K562 (cell line): ENCODE measurements around the gene GRK4. TPM values are rescaled to one million over a fixed set of nuclear protein-coding genes. Genes with fewer than 3 reads are reported as not detected.

Experiments used
- BRD4 ChIP-seq: fragments of 200-600 bp; sonication (generic); IDR thresholded peaks from 2 replicates; pipeline ENCODE4 v1.6.1; 2017; ENCODE audit warnings: inconsistent platforms
- CHD1 ChIP-seq: fragments of 200-600 bp; sonication (generic); IDR thresholded peaks from one replicate; pipeline ENCODE4 v1.6.1; 2012; ENCODE audit warnings: mild to moderate bottlenecking, moderate library complexity, low read length, inconsistent platforms
- E2F6 ChIP-seq, 2 experiments: IDR thresholded peaks; 2 replicates each; pipeline ENCODE4 v1.6.1; 2011; ENCODE audit warnings: borderline replicate concordance in 1 of 2, control low read depth in 1 of 2, low read depth in 1 of 2, low read length in 1 of 2, mild to moderate bottlenecking in 1 of 2, mixed read lengths in 1 of 2, moderate library complexity in 1 of 2; ENCODE audit not compliant: insufficient read depth in 1 of 2, insufficient read length in 1 of 2, poor library complexity in 1 of 2, severe bottlenecking in 1 of 2; ENCODE audit errors: extremely low read depth in 1 of 2
- KAT7 ChIP-seq: sonication (generic); formaldehyde crosslinking; IDR thresholded peaks from 2 replicates; pipeline ENCODE4 v1.8.0; 2022; ENCODE audit warnings: missing genetic modification reagents, mild to moderate bottlenecking, borderline replicate concordance
- MAX ChIP-seq: sonication (generic); formaldehyde crosslinking; IDR thresholded peaks from 2 replicates; pipeline ENCODE4 v1.9.0; 2022; ENCODE audit warnings: mild to moderate bottlenecking, missing genetic modification reagents
- MTA3 ChIP-seq: fragments of 450-650 bp; formaldehyde crosslinking; IDR thresholded peaks from 2 replicates; pipeline ENCODE4 v1.6.1; 2017; ENCODE audit warnings: mild to moderate bottlenecking, borderline replicate concordance
- NEUROD1 ChIP-seq: fragments of 150-350 bp; IDR thresholded peaks from 2 replicates; pipeline ENCODE4 v1.6.1; 2014; ENCODE audit warnings: borderline replicate concordance, low read length, low read depth; ENCODE audit not compliant: partially characterized antibody
- NRF1 ChIP-seq, 2 experiments: fragments of 450-650 bp; IDR thresholded peaks in 1 of 2; conservative IDR thresholded peaks in 1 of 2; 2 replicates each; pipeline ENCODE4 v1.6.1; 2014; ENCODE audit warnings: mild to moderate bottlenecking in 2 of 2
- PTBP1 ChIP-seq: fragments of 200-400 bp; formaldehyde crosslinking; IDR thresholded peaks from 2 replicates; pipeline ENCODE4 v1.6.1; 2017; ENCODE audit warnings: low read depth, low read length
- SAP30 ChIP-seq: fragments of 200-600 bp; sonication (generic); IDR thresholded peaks from 2 replicates; pipeline ENCODE4 v1.6.1; 2012; ENCODE audit warnings: borderline replicate concordance, low read depth, mild to moderate bottlenecking, moderate library complexity, low read length, control low read depth, inconsistent platforms; ENCODE audit not compliant: insufficient read depth, poor library complexity, severe bottlenecking
- TAF7 ChIP-seq: fragments of 450-650 bp; IDR thresholded peaks from 2 replicates; pipeline ENCODE4 v1.6.1; 2016; ENCODE audit warnings: missing genetic modification characterization, missing compliant biosample characterization
- ZBTB1 ChIP-seq: sonication (generic); formaldehyde crosslinking; IDR thresholded peaks from 2 replicates; pipeline ENCODE4 v1.8.1; 2023; ENCODE audit warnings: missing genetic modification reagents, low read depth, mild to moderate bottlenecking, borderline replicate concordance
- ZBTB12 ChIP-seq: fragments of 250-450 bp; sonication (Bioruptor Pico); IDR thresholded peaks from 2 replicates; pipeline ENCODE4 v1.4.0; 2020
- ZNF212 ChIP-seq: fragments of 450-650 bp; formaldehyde crosslinking; IDR thresholded peaks from 2 replicates; pipeline ENCODE4 v1.4.0; 2020; ENCODE audit warnings: mild to moderate bottlenecking
- ZNF79 ChIP-seq: fragments of 250-450 bp; sonication (Bioruptor Pico); IDR thresholded peaks from 2 replicates; pipeline ENCODE4 v1.4.0; 2020; ENCODE audit warnings: low read depth, mild to moderate bottlenecking, moderate library complexity
- polyA plus RNA-seq, 8 experiments: library from polyadenylated mRNA; depleted of rRNA in 4 of 8; stranded (reverse) in 5 of 8; unstranded in 3 of 8; fragments of >200 nt; fragmentation: Nextera tagmentation in 2 of 8; fragmentation: Illumina TruSeq in 1 of 8; extraction: Ambion mirVana in 2 of 8; extraction: Trizol in 1 of 8; gene quantifications; 2 replicates each; pipeline versions ENCODE4 v1.2.1 to v1.2.3, GENCODE V29; 2011 to 2014; ENCODE audit warnings: inconsistent platforms in 1 of 8, missing spikeins in 1 of 8
- total RNA-seq, 7 experiments: library from RNA; depleted of rRNA in 6 of 7; stranded (reverse); fragments of >200 nt in 6 of 7; fragmentation: Illumina TruSeq in 2 of 7; extraction: Trizol in 2 of 7; gene quantifications; 2 replicates each; pipeline versions ENCODE4 v1.2.1 to v1.2.3, GENCODE V29; 2011 to 2021; ENCODE audit warnings: low replicate concordance in 1 of 7

GRK4 gene
- total and polyA plus RNA-seq, 9 of the 15 experiments (the other 6 are each of a cell fraction or from before 2014, with no cell fraction given): 1.1 to 4.8 (median 2.6) TPM

GRCh38 chr4:2963966-2964471 is 648 bp downstream of the GRK4 start (continued):
- TF ChIP-seq ZNF212 (CRISPR knock-in tag): no peak
- no peak for TF ChIP-seq BRD4
- TF ChIP-seq ZBTB1 (CRISPR knock-in tag): 0 out of 2 replicates have a peak, but pooled peaks have one; percentile 57
- TF ChIP-seq MTA3: no peak
- no peak for TF ChIP-seq PTBP1
- no peak for TF ChIP-seq ZNF79 (CRISPR knock-in tag)
- no peak for TF ChIP-seq NEUROD1
- TF ChIP-seq SAP30: peak; percentile 30
- TF ChIP-seq MAX (CRISPR knock-in tag): no peak
- peak in 1 of 2 experiments; percentile 42 for TF ChIP-seq E2F6 (IDR thresholded peaks at IDR 0.05; ENCODE audit: borderline replicate concordance in 1 of 2, extremely low read depth in 1 of 2, insufficient read depth in 1 of 2, insufficient read length in 1 of 2, low read depth in 1 of 2, low read length in 1 of 2, poor library complexity in 1 of 2, severe bottlenecking in 1 of 2)
- TF ChIP-seq ZBTB12: no peak
- peak; percentile 80; the same call in 1 of the 2 replicates for TF ChIP-seq KAT7 (CRISPR knock-in tag)
- TF ChIP-seq NRF1 (conservative IDR thresholded peaks at IDR 0.05 in 1 of 2, IDR thresholded peaks at IDR 0.05 in 1 of 2): peak in 1 of 2 experiments; percentile 20; a peak in 2 of 4 replicates
- peak; percentile 19 for TF ChIP-seq CHD1
- TF ChIP-seq TAF7 (tag): no peak
